ENCODE measurements around the gene MCL1.
"Not testable (repeated sequence)": the region's sequence is repeated elsewhere in the genome, so short reads cannot be mapped to it uniquely, and the experiment has no call there.

The MCL1 gene

DNA sequence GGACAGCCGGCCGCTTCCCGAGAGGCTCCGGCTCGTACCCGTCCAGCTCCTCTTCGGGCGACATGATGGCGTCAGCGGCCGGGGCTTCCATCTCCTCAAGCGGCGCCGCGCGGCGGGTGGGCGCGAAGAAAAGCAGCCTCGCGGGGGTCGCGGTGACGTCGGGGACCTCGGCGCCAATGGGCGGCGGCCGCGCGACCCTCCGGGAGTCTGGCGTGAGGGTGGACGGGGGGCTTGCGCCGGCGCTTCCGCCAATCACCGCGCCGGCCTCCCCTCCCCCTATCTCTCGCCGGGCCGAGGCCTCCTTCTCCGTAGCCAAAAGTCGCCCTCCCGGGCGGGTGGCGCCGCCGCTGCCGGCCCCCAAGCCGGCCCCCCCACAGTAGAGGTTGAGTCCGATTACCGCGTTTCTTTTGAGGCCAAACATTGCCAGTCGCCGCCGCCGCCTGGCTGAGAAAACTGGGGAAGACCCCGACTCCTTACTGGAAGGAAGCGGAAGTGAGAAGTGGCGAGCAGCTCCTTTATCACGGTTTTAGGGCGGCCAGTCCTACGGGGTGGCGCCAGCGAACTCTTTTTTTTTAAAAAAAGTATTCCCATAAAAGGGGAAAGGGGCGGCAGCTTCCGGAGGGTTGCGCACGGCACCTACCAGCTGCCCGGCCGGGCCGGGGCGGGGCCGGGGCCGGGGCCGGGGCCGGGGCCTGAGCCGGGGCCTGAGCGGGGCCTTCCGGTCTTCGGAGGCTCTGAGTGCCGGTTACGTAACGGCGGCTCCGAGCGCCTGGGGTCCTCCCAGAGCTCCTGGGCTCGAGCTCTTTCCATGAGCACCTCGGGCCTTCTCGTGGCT is at the start of gene MCL1:
TSS of gene MCL1 (minus strand) at position 501 of the 835 bp plus-strand sequence. CDS start at position 421, 80 bp downstream.
- peak; percentile 95 for DNase-seq

DNA sequence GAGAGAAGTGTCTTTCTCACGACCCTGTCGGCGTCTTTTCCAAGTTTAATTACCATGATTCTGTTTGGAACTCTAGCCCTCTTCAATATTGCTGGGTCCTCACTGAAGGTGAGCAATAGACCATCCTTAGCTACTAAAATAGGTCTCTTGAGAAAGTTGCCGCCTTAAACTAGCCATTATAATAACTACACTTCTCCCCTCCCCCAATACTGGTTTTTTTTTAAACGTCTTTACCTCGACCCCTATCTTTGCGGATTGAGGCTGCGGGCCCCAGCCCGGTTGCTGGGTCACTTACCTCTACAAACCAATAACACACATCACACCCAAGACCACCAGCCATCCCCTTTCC is 49.3 kb upstream of the MCL1 start:
- no peak for DNase-seq

DNA sequence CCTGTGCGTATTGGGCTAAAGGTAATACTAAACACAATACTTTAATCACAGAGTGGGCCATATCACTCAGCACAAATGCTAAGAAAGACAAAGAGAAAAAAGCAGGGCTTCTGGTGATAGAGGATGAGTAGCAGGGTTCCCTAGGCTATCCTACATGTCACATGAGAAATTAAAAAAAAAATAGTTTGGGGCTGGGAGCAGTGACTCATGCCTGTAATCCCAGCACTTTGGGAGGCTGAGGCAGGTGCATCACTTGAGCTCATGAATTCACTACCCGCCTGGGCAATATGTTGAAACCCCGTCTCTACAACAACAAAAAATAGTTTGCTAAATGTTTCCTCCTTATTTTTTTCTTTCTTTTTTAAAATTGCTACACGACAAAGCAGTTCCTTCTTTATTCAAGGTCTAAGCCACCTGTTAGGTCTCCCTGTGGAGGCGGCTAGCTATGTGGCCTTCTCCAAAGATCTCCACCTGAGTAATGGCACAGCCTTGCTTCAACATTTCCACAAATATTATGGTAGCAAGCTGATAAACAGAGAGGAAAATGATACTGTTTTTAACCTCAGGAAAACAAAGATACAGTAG is 48.5 kb upstream of the MCL1 start:
- no peak for DNase-seq

DNA sequence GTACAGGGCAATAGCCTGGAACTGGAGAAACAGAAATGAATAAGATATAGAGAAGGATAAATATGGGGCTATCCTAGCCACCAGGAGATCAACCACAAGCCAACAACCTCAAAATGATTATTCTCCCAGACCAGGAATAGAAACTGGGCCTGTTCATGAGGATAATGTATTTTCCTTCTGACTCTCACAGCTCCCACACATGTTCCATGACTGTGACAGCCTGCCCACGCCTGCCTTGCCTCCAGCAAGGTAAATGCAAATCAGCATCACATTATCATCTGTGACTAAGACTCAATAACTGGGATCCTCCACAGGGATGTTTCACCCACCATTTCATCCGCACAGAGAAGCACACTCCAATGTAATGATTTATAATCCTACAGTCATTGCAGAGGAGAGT is 46.7 kb upstream of the MCL1 start:
- DNase-seq, result no peak

DNA sequence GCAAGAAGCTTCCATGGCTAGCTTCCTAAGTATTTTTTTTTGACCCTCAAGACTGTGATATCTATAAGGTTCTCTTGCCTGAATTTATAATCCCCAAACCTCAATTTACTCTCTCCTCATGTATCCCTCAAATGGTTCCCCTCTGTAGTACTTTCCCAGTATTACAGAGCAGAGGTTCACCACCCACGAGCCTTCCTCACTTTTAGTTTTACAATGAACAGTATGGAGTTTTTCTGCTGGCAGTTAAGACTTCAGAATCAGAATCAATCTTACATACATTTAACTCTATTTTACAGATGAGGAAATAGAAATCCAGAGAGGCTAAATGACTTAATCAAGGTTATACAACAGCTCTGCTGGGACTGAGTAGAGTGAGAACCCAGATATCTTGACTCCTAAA is 45.1 kb upstream of the MCL1 start:
- DNase-seq, result not testable (repeated sequence)

DNA sequence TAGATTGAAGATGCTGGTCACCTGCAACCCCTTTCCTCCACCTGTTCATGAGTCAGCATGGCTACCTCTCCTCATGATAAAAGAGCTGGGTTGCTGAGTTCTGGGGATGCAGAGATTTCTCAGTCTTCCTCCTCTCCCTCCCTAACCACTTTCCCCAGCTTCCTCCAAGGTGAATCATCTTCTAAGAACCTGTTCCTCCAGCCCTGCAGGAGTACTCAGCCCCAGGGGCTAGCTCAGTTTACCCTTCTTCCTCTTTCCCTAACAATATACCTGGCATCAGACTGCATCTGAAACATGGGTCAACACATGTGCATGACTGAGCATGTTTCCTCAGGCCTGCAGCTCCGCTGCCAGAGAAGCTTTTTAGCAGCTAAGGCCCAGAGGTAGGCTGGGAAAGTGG is 44.7 kb upstream of the MCL1 start:
- DNase-seq, result not testable (repeated sequence)

DNA sequence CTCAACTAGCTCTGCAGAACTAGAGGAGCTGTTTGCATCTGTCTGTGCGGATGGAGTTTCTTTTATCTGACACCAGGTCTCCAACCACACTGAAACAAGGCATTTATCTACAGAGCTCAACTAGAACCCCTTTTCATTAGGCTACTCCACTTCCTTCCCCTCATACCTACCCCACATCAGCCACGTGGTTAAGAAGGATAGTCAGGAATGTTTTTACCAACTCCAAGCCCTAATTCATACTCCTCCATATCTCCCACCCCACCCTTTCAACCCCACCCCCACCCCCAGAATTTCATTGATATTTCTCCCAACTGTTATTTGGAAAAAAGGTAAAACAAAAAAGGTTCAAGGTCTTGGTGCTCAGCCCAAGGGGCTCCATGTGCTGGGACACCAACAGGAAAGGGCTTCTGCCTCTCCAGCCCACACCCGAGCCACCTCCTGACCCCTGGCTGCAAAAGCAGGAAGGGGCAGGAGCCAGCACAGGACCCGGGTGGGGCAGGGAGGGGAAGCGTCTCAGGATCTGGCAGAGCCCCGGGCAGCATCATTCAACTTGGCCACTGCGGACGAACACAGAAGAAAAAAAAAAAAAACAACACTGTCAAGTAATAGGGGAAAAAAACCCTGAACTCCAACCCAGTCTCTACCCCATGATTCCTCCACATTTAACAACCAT is 43.0 kb upstream of the MCL1 start:
- no peak for DNase-seq

DNA sequence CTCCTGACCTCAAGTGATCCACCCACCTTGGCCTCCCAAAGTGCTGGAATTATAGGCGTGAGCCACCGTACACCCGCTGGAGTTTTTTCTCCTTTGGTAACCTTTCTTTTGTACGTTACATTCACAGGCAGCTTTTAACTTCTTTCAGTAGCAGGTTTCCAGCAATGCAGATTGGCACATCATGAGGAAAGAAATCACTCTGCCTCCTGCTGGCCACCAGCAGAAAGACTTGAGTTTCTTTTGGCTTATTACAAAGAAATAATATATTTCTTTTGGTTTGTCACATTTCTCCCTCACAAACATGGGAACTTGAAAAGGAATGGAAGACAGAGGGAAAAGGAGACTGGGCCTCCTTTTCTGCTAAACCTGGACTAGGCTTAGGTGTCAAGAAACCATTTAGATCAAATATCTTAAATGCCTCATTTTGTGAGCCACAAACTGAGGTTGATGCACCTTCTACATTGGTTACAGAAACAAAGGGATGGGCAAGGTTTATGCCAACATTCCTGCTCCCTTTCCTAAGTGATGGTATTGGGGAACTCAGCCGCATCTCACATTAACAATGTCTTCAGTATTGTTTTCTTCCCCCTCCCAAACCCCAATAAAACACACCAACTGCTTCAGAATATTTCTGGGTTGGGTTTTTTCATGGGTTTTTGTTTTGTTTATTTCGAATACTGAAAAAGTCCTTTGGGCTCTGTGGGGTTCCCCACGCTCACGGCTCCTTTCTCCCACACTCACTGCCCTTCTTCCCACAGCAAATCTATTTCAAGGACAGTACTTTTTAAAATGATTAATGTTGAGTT is 42.3 kb upstream of the MCL1 start:
- peak; percentile 65 for DNase-seq

DNA sequence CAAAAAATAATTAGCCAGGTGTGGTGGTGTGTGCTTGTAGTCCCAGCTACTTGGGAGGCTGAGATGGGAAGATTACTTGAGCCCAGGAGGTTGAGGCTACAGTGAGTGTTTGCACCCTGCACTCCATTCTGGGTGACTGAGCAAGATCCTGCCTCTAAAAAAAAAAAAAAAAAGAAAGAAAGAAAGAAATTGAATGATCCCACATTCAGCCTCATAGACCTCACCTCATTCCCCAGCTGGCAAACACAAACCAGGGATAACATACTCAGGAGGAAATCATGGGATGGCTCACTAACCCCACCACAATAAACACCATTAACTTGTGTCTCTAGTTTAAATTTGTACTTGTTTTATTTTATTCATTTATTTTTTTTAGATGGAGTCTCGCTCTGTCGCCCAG is 41.5 kb upstream of the MCL1 start:
- DNase-seq, result no peak

DNA sequence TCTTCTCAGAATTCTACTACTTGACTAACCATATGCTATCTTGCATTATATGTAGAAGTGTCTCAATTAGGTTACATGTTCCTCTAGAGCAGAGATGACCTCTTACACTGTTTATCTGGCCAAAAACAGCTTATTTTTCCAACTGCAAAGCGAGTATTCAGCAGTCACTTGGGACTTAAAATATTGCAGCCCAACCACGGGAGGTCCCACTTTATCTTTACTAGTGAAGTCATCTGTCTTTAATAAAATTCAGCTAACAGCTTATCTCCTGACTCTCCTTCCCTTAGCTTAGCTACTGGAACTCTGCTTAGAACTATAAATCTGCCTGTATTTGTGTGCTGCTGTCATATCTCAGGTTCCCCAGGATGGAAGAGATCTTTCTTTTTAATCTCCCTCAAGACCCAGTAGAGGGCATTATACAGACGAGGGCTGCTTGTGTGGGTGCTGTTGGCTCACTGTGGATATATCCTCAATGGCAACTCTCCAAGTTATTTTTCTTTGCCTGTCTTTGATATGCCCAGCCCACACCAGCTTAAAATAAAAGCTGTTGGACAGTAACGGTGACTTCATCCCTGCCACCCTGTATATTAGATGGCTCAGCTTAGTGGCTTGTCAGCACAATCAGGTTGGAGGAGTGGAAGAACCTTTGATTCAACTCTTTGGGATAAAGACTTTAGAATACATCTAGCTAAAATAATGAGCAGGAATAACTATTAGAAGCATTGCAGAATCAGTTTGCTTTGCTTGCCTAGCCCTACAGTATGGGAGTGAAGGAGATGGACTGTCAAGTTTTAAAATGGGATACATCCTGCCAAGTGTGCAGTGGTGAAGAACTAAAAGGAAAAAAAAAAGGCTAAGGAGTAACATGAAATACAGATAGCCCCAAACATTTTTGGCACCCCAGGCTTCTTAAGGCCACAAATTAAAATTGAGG is 40.4 kb upstream of the MCL1 start:
- DNase-seq, result peak; percentile 24

DNA sequence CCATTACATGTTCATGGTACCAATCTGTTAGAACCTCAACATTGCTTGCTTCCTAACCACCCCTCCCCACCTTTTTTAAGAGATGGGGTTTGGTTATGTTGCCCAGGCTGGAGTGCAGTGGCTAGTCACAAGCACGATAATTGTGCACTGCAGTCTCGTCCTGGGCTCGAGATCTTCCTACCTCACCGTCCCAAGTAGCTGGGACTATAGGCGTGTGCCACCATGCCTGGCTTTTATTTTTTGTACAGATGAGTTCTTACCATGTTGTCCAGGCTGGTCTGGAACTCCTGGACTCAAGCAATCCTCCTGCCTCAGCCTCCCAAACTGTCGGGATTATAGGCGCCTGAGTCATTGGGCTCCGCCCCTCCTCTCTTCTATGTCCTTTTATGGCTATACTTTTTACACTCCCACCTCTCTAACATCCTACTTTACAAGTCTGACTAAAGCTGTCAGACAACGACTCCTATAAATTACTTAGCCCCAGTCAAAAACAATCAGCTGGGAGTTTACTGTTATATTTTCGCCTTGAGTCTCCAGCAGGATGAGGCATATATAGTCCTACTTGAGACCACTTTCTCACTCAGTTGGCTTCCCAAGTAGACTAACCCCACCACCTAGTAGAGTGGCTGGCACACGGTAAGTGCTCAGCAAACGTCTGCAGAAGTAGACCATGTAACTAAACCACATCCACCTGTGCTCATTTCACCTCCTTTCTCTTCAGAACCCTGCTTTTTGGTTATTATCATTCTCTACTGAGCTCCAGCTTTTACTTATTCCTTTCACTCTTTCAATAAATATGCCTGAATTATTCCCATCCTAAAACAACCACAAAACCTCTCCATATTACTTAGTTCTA is 36.2 kb upstream of the MCL1 start:
- DNase-seq, result no peak

DNA sequence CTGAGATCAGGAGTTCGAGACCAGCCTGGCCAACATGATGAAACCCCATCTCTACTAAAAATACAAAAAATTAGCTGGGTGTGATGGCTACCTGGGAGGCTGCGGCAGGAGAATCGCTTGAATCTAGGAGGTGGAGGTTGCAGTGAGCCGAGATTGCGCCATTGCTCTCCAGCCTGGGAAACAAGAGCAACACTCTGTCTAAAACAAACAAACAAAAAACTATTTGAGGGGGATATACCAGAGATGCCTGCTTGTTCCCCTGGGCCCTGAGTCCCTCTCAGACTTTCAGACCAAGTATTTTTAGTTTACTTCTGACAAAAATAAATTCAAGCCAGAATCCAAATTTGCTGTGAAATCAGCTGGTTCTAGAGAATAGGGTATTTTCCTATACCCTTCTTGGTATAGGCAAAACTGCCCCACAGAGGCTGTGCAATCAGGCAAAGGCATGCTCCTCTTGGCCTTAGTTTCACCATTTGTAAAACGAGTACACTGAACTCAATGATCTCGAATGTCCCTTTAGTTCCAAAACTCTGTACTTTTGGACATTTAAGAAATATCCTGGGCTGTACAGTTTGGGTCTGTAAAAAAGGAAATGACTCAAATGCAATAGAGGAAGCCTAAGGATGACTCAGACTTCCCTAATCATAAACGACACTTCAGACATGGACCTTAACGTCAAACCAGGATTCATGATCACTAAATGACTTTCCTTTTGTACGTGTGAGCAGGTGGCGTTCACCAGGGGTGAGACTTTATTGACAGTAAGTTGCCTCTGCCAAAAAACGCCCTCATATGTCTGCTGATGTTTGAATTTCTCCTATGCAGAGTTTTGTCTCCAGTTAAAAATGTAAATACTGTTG is 33.9 kb upstream of the MCL1 start:
- peak; percentile 72 for DNase-seq

DNA sequence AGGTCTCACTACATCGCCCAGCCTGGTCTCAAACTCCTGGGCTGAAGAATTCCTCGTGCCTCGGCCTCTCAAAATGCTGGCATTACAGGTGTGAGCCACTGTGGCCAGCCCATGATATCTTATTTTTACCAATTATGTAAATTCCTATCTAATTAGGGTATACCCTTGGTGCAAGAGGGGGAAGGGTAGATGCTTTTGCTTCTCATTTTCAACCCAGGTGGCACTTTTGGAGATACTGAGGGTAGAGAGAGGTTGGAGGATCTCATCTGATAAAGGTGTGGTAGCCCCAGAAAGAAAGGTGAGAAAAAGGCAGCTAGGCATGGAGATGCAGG is 32.6 kb upstream of the MCL1 start:
- DNase-seq, result no peak

DNA sequence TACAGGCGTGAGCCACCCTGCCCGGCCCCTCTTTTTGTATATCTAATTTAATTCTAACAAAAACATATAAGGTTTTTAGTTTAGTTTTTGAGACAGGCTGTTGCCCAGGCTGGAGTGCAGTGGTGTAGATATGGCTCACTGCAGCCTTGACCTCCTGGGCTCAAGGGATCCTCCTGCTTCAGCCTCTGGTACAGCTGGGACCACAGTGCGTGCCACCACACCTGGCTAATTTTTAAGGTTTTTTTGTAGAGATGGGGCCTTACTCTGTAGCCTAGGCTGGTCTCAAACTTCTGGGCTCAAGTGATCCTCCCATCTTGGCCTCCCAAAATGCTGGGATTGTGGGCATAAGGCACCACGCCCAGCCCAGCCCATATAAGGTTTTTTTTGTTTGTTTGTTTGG is 31.2 kb upstream of the MCL1 start:
- DNase-seq, result no peak

DNA sequence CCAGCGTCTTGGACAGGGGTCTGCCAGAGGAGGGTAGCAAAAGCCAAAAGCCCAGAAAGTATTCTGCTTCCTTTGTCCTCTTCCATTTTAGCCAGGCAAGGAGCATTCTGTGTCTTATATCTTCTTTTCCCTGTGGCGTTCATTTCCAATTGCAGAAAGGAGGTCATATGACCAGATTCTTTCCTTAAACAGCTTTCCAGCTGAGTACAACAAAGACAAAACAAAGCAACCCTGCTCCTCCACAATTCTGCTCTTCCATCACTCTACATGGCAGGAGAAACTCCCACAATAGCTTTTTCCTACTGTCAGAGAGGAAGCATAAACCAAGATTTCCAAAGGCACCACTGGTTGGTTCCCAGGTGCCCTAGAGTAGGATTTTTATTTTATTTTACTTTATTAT is 30.3 kb upstream of the MCL1 start:
- no peak for DNase-seq

DNA sequence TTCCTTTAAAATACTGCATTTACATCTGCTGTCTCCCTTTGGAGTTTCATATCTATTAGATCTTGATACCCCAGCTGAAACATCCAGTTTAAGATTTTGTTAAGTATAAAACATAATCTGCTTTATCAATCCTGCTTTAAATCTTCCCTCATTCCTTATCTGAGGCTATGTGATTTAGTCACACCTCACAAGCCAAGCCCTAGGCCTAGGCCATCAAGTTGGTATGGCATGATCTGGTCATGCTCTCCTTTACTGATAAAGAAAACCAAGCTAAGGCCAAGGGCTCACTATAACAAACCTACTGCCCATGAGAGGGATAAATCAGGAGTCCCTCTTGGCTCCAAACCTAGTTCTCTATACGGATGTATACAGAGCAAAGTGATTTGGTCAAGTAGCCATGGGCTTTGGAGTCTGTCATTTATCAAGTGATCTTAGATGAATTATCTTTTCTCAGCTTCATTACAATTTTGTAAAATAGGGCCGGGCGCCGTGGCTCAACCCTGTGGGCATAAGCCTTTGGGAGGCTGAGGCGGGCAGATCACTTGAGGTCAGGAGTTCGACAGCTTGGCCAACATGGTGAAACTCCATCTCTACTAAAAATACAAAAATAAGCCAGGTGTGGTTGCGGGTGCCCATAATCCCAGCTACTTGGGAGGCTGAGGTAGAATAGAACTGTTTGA is 27.2 kb upstream of the MCL1 start:
- DNase-seq, result no peak

DNA sequence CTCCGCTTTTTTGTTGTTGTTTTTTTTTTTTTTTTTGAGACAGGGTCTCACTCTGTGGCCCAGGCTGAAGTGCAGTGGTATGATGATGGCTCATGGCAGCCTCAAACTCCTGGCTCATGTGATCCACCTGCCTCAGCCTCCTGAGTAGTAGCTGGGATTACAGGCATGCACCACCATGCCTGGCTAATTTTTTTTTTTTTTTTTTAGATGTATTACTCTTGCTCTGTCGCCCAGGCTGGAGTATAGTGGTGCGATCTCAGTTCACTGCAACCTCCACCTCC is 26.0 kb upstream of the MCL1 start:
- not testable (repeated sequence) for DNase-seq

DNA sequence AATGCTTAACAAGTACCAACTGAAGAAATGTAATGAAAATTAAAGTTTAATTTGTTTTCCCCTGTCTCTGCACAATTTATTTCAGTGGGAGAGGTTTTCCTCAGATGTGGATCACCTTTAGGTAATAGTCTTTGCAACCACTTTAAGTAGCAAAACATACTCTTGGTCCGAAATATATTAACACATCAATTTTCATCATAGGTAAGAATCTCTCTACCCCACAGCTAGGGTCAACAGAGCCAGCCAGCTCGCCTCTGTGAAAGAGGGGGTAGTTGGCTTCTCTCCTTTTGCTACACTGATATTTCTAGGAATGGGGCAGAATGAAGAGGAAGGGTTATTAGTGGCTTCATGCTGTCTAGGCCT is 24.8 kb upstream of the MCL1 start:
- no peak for DNase-seq

DNA sequence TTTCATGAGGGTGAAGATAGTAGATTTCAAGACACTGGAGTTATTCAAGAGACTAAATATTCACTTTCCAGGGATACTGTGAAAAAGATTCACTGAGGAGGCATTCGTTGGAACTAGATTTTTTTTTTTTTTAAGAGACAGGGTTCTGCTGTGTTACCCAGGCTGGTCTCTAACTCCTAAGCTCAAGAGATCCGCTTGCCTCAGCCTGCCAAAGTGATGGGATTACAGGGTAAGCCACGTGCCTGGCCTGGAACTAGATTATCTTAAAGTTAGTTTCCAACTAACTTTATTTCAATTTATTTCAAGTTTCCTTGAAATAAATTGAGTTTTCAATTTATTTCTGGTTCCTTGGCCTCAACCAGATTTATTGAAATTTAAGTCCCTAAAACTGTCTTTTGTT is 24.3 kb upstream of the MCL1 start:
- DNase-seq, result no peak

DNA sequence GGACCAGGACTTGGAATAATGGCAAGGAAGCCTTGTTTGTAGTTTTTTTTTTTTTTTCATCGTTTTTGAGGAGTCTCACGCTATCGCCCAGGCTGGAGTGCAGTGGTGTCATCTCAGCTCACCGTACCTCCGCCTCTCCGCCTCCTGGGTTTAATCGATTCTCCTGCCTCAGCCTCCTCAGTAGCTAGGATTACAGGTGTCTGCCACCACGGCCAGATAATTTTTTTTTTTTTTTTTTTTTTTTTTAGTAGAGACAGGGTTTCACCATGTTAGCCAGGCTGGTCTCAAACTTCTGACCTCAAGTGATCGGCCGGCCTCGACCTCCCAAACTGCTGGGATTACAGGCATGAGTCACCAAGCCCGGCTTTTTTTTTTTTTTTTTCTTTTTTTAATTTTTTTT is 23.0 kb upstream of the MCL1 start:
- DNase-seq, result not testable (repeated sequence)
